Fibroblast of lung (primary cell): ENCODE data around the gene TTL.

Source experiments
- EZH2 ChIP-seq: IDR thresholded peaks from 2 replicates; pipeline ENCODE4 v1.5.1; 2012; ENCODE audit warnings: low read length, control low read depth, mild to moderate bottlenecking; ENCODE audit errors: missing control alignments
- TF ChIP-seq, protein P1 (sequence below), 2 donors: IDR thresholded peaks in 1 of 2; conservative IDR thresholded peaks in 1 of 2; 1 replicate in 1 of 2; 2 replicates in 1 of 2; pipeline ENCODE4 v1.5.1; 2011 to 2012; ENCODE audit warnings: low read length in 2 of 2, control low read depth in 1 of 2, inconsistent platforms in 1 of 2, low read depth in 1 of 2, mild to moderate bottlenecking in 1 of 2

DNA sequence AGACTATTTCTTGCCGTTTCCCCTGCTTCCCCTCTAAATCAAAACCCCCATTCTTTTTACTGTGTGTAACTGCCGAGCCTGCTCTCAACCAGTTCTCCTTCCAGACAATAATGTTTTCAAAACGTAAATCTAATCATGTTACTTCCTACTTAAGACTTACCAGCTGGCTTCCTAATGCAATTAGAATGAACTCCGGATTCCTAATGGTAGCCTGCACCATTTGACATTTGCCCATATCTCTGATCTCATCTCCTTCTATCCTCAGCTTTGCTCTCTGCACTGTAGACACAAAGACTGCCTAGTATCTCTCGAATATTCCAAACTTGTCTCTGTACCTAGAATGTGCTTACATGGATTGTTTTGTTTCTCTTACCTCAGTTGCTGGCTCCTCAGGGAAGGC lies 12.9 kb downstream of the TTL start:
- TF ChIP-seq, protein P1, sequence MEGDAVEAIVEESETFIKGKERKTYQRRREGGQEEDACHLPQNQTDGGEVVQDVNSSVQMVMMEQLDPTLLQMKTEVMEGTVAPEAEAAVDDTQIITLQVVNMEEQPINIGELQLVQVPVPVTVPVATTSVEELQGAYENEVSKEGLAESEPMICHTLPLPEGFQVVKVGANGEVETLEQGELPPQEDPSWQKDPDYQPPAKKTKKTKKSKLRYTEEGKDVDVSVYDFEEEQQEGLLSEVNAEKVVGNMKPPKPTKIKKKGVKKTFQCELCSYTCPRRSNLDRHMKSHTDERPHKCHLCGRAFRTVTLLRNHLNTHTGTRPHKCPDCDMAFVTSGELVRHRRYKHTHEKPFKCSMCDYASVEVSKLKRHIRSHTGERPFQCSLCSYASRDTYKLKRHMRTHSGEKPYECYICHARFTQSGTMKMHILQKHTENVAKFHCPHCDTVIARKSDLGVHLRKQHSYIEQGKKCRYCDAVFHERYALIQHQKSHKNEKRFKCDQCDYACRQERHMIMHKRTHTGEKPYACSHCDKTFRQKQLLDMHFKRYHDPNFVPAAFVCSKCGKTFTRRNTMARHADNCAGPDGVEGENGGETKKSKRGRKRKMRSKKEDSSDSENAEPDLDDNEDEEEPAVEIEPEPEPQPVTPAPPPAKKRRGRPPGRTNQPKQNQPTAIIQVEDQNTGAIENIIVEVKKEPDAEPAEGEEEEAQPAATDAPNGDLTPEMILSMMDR (conservative IDR thresholded peaks at IDR 0.05 in 1 of 2, IDR thresholded peaks at IDR 0.05 in 1 of 2; ENCODE audit: low read depth in 1 of 2, low read length in 2 of 2), result no peak
- TF ChIP-seq EZH2, result no peak
